ENCODE results near the gene DST. TPM values are rescaled to one million over a fixed set of nuclear protein-coding genes. Genes with fewer than 3 reads are reported as not detected.
A peak's percentile ranks its signal among the peaks of the same experiment; 100 is the strongest.

Gene DST
- polyA plus RNA-seq, 1 of the 3 experiments (the other 2 are of a cell fraction) = 64.3 TPM

DNA sequence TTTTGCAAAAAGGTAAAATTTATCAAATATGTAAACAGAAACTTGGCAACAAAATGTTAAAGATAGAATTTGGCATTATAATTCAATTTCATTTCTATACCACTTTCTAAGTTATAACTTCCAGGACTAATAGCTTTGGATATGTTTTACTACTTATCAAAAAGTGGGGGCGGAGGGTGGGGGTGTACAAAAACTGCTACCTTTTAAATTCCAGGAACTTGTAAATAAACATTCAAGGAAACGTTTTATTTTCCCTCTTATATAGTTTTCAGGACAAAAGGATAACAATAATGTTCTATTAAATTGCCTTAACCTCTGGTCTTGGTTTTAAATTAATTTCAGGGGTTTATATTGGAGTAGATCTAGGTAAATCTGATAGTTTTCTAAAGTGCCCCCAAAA, 103.8 kb downstream of the DST start:
- POLR2A ChIA-PET = no interaction called here

DNA sequence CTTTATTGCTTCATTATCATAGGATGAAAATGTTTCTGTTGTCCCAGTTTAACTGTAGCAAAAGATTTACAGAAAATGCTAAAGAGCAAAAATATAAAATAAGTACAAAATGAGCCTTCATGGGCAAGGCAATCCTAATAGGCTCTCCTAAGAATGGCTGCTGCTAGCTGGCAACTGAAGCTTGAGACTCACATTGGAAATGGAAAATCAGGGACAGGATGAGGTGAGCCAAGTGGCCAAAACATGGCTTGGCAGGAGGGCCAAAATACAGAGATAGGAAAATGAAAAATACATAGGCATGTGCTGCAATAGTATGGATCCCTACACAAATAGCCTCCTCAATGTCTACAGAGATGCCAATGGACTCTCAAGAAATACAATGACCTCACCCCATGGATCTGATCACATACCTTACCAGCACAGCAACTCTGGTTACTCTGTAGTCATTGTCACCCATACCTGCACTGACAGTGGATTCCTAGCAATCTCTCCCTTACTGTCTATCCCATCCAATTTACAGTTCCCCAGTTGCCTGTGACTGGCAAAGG, 105.4 kb downstream of the DST start:
- Histone ChIP-seq H3K36me3 (replicated peaks in 1 of 2; ENCODE audit: control insufficient read depth in 1 of 2, insufficient read depth in 2 of 2, low read length in 1 of 2) (peaks cover 42 to 43% of the 10 kb centered on the region in 2 experiments), H3K4me2 (peak overlapping the region; percentile 74), H4K20me1 (ENCODE audit: insufficient read depth) (peaks cover 5% of the 10 kb centered on the region; the same call in 1 of the 2 replicates), H3F3A (replicated peaks; ENCODE audit: insufficient read depth) (peaks cover 5% of the 10 kb centered on the region), H3K4me1 (ENCODE audit: control insufficient read depth in 1 of 2, insufficient read depth in 2 of 2, low read depth in 1 of 2, low read length in 1 of 2) (peaks cover 12 to 25% of the 10 kb centered on the region in 2 experiments; a peak in 3 of 4 replicates), H3K9me3 (no peaks in the 10 kb centered on the region), H3K9ac (no peak overlapping the region), H3K27me3 (ENCODE audit: insufficient read depth) (no peaks in the 10 kb centered on the region), H3K79me2 (ENCODE audit: insufficient read depth) (peaks cover 96% of the 10 kb centered on the region), H2AFZ (ENCODE audit: low read depth) (no peak overlapping the region), H3K27ac (ENCODE audit: low read depth in 2 of 2, low read length in 1 of 2) (peak overlapping the region in 1 of 2 experiments; percentile 96; a peak in 1 of 4 replicates), H3K9me2 (no peaks in the 10 kb centered on the region), H3K4me3 (ENCODE audit: low read depth in 2 of 2, low read length in 1 of 2) (peak overlapping the region in 1 of 2 experiments; percentile 35; a peak in 1 of 4 replicates)
- CTCF ChIA-PET = interaction anchor here (1.5 kb wide), 1 partner anchor 19 kb away, joined by 3 read pairs; no protein-coding TSS in a partner anchor
- POLR2A ChIA-PET = no interaction called here
- no peak for DNase-seq
- no peak for TF ChIP-seq JUND (IDR thresholded peaks at IDR 0.05)
- no peak for TF ChIP-seq RXRA (IDR thresholded peaks at IDR 0.05; ENCODE audit: borderline replicate concordance, low read depth)
- no peak for TF ChIP-seq FOXJ3 (CRISPR knock-in tag; IDR thresholded peaks at IDR 0.05)
- TF ChIP-seq, protein P1, sequence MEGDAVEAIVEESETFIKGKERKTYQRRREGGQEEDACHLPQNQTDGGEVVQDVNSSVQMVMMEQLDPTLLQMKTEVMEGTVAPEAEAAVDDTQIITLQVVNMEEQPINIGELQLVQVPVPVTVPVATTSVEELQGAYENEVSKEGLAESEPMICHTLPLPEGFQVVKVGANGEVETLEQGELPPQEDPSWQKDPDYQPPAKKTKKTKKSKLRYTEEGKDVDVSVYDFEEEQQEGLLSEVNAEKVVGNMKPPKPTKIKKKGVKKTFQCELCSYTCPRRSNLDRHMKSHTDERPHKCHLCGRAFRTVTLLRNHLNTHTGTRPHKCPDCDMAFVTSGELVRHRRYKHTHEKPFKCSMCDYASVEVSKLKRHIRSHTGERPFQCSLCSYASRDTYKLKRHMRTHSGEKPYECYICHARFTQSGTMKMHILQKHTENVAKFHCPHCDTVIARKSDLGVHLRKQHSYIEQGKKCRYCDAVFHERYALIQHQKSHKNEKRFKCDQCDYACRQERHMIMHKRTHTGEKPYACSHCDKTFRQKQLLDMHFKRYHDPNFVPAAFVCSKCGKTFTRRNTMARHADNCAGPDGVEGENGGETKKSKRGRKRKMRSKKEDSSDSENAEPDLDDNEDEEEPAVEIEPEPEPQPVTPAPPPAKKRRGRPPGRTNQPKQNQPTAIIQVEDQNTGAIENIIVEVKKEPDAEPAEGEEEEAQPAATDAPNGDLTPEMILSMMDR (IDR thresholded peaks at IDR 0.05) = no peak
- no peak for TF ChIP-seq CHD2 (IDR thresholded peaks at IDR 0.05; ENCODE audit: low read length, partially characterized antibody)
- TF ChIP-seq RFX5 (IDR thresholded peaks at IDR 0.05; ENCODE audit: low read length) = no peak
- TF ChIP-seq ELF1 (IDR thresholded peaks at IDR 0.05) = no peak
- TF ChIP-seq, protein P2, sequence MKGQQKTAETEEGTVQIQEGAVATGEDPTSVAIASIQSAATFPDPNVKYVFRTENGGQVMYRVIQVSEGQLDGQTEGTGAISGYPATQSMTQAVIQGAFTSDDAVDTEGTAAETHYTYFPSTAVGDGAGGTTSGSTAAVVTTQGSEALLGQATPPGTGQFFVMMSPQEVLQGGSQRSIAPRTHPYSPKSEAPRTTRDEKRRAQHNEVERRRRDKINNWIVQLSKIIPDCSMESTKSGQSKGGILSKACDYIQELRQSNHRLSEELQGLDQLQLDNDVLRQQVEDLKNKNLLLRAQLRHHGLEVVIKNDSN (IDR thresholded peaks at IDR 0.05; ENCODE audit: borderline replicate concordance, low read depth) = no peak
- TF ChIP-seq EP300 (IDR thresholded peaks at IDR 0.05; ENCODE audit: borderline replicate concordance in 1 of 2, low read depth in 1 of 2, low read length in 1 of 2) = no peak
- TF ChIP-seq GATA2 (CRISPR knock-in tag; IDR thresholded peaks at IDR 0.05) = no peak
- TF ChIP-seq, protein P3, sequence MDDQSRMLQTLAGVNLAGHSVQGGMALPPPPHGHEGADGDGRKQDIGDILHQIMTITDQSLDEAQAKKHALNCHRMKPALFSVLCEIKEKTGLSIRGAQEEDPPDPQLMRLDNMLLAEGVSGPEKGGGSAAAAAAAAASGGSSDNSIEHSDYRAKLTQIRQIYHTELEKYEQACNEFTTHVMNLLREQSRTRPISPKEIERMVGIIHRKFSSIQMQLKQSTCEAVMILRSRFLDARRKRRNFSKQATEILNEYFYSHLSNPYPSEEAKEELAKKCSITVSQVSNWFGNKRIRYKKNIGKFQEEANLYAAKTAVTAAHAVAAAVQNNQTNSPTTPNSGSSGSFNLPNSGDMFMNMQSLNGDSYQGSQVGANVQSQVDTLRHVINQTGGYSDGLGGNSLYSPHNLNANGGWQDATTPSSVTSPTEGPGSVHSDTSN (IDR thresholded peaks at IDR 0.05) = no peak
- TF ChIP-seq, protein P4, sequence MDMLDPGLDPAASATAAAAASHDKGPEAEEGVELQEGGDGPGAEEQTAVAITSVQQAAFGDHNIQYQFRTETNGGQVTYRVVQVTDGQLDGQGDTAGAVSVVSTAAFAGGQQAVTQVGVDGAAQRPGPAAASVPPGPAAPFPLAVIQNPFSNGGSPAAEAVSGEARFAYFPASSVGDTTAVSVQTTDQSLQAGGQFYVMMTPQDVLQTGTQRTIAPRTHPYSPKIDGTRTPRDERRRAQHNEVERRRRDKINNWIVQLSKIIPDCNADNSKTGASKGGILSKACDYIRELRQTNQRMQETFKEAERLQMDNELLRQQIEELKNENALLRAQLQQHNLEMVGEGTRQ (IDR thresholded peaks at IDR 0.05; ENCODE audit: borderline replicate concordance, low read depth, low read length) = no peak
- TF ChIP-seq, protein P5, sequence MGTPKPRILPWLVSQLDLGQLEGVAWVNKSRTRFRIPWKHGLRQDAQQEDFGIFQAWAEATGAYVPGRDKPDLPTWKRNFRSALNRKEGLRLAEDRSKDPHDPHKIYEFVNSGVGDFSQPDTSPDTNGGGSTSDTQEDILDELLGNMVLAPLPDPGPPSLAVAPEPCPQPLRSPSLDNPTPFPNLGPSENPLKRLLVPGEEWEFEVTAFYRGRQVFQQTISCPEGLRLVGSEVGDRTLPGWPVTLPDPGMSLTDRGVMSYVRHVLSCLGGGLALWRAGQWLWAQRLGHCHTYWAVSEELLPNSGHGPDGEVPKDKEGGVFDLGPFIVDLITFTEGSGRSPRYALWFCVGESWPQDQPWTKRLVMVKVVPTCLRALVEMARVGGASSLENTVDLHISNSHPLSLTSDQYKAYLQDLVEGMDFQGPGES (IDR thresholded peaks at IDR 0.05; ENCODE audit: low read depth, low read length) = no peak

More for the DNA sequence above, 103.8 kb downstream of the DST start:
- TF ChIP-seq, protein P2 (IDR thresholded peaks at IDR 0.05; ENCODE audit: borderline replicate concordance, low read depth) = no peak
- no peak for TF ChIP-seq RFX5 (IDR thresholded peaks at IDR 0.05; ENCODE audit: low read length)
- Histone ChIP-seq H3K4me1 (ENCODE audit: control insufficient read depth in 1 of 2, insufficient read depth in 2 of 2, low read depth in 1 of 2, low read length in 1 of 2) (peaks cover 16 to 29% of the 10 kb centered on the region in 2 experiments; a peak in 3 of 4 replicates), H3K4me3 (ENCODE audit: low read depth in 2 of 2, low read length in 1 of 2) (peak overlapping the region; percentile 56 to 76; a peak in 3 of 4 replicates), H3F3A (replicated peaks; ENCODE audit: insufficient read depth) (peaks cover 18% of the 10 kb centered on the region), H3K79me2 (ENCODE audit: insufficient read depth) (peaks cover 92% of the 10 kb centered on the region), H4K20me1 (ENCODE audit: insufficient read depth) (peaks cover 5% of the 10 kb centered on the region; the same call in 1 of the 2 replicates), H3K27me3 (ENCODE audit: insufficient read depth) (no peaks in the 10 kb centered on the region), H3K4me2 (peak overlapping the region; percentile 74), H3K9me2 (no peaks in the 10 kb centered on the region), H3K27ac (ENCODE audit: low read depth in 2 of 2, low read length in 1 of 2) (peak overlapping the region in 1 of 2 experiments; percentile 96; a peak in 2 of 4 replicates), H3K9ac (peak overlapping the region; percentile 85), H2AFZ (ENCODE audit: low read depth) (no peak overlapping the region), H3K36me3 (replicated peaks in 1 of 2; ENCODE audit: control insufficient read depth in 1 of 2, insufficient read depth in 2 of 2, low read length in 1 of 2) (peaks cover 28 to 29% of the 10 kb centered on the region in 2 experiments), H3K9me3 (no peaks in the 10 kb centered on the region)
- no peak for DNase-seq
- CTCF ChIA-PET = interaction anchor here (0.7 to 4.9 kb wide), 6 partner anchors 10 to 225 kb away, joined by 3 to 31 read pairs (median 4); no protein-coding TSS in a partner anchor
- 62% methylated on average over 2 of the region's 2 CpGs for WGBS (ENCODE audit: low lambda C conversion rate)

Data from SK-N-SH (cell line).